T-helper 22 cell (primary cell): ENCODE data around the gene NLRP13.

Source experiments
- DNase-seq: peaks from one replicate; pipeline ENCODE4 v3.0.0-alpha.2; 2020; ENCODE audit warnings: low read depth

Gene NLRP13

DNA sequence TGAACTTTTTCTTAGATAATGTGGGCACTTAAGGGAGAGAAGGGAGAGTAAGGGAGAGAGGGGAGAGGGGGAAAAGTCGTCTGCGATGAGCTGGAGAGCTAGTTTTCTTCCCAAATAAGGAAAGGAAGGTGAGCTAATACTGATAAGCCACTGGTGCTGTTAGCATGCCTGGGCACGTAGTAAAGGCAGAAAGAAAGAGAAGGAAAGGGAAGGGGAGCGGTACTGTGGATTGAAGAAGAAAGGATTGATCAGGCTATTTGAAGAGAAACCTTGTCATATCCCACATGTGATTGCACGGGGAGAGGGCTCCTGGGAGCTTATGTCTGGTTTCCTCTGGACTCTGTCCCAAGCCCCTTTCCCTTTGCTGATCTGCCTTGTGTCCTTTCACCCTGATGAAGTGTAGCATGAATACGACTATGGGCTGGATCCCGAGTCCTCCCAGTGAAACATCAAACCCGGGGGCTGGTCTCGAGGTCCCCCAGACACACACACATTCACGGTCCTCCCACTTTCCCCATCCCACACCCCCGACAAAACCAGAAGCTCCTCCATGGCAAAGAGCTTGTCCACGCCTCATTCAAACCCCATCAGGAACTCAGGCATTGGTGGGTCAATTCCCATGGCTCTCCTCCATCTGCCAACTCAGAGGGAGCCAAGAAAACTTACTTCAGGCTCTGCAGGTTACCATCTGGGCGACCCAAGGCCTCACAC, 30.6 kb downstream of the NLRP13 start:
- no peak for DNase-seq

DNA sequence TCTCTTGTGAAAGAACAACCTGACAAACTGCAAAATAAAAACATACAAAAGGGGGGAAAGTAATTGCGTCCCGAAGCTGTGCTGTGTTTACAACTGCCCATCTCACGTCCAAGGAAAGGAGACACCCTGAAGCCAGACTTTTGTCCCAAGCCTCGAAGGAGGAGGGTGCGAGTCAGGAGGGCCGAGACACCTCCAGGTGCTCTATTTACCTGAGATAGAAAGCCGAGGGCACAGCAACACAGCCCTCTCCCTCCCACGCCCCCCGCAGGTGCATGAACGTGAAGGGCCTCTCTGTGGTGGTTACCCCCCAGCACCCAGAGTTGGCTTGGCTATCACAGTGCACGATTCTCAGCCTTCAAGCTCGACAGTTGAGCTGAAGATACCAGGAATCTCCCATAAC, 33.2 kb downstream of the NLRP13 start:
- no peak for DNase-seq

GRCh38 chr19:55882626-55883025, 49.5 kb downstream of the NLRP13 start:
- no peak for DNase-seq

GRCh38 chr19:55877211-55877610, 54.9 kb downstream of the NLRP13 start:
- no peak for DNase-seq

DNA sequence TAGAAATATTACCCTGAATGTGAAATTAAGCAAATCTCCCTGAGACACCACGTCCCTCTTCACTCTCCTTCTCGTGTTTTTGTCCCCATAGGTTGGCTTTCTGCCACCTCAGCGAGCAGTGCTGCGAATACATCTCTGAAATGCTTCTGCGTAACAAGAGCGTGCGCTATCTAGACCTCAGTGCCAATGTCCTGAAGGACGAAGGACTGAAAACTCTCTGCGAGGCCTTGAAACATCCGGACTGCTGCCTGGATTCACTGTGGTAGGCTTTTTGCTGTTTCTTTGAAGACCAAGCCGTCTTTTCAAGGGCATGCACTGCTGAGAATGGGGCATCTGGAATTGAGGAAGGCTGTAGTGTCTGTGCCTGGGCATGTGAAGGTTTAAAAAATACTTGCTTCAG, 61.4 kb downstream of the NLRP13 start:
- DNase-seq = no peak

DNA sequence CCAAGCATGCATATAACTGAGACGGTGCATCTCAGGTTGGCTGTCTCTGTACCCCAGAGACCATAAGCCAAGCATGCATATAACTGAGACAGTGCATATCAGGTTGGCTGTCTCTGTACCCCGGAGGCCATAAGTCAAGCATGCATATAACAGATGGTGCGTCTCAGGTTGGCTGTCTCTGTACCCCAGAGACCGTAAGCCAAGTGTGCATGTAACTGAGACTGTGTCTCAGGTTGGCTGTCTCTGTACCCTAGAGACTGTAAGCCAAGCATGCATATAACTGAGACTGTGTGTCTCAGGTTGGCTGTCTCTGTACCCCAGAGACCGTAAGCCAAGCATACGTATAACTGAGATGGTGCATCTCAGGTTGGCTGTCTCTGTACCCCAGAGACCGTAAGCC, 65.0 kb downstream of the NLRP13 start:
- DNase-seq = no peak

DNA sequence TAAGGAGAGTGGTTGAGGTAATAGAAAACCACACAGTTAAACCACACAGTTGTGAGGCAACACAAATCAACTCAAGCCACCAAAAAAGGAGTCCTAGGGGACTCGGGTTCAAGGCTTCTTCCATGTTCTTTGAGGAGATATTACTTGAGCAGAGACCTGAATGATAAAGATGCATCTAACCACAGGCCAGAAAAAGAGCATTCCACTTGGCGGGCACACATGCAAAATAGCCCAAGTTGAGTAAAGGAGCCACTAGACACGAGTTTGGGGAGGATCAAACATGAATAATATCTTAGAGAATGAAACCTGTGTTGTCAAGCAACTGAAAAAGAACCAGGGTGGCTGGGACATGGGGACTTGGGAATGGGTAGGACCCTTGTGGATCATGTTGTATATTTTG, 65.6 kb downstream of the NLRP13 start:
- no peak for DNase-seq

- DNase-seq = no peak
Observed at GRCh38 chr19:55858969-55859368, 73.2 kb downstream of the NLRP13 start.

DNA sequence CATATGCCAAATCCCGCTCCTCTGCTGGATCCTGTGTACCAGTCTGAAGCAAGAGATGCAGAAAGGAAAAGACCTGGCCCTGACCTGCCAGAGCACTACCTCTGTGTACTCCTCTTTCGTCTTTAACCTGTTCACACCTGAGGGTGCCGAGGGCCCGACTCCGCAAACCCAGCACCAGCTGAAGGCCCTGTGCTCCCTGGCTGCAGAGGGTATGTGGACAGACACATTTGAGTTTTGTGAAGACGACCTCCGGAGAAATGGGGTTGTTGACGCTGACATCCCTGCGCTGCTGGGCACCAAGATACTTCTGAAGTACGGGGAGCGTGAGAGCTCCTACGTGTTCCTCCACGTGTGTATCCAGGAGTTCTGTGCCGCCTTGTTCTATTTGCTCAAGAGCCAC, 73.7 kb downstream of the NLRP13 start:
- DNase-seq = no peak

- DNase-seq = no peak
Observed at GRCh38 chr19:55857974-55858373, 74.2 kb downstream of the NLRP13 start.

DNA sequence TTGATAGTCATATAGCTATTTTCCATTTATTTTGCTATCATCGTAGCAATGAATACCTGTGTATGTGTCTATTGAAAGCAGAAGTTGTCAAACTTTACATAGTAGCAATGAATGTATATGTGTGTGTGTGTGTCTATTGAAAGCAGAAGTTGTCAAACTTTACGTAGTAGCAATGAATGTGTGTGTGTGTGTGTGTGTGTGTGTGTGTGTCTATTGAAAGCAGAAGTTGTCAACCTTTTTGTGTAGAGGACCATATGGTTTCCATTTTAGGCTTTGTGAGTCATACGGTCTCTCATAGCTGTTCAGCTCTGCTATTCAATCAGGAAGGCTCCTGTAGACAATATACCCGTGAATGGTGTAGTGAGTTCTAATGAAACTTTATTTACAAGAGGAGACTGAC, 75.0 kb downstream of the NLRP13 start:
- no peak for DNase-seq

- no peak for DNase-seq
Observed at GRCh38 chr19:55855160-55855559, 77.0 kb downstream of the NLRP13 start.
